ENCODE data around the gene B3GLCT.

DNA sequence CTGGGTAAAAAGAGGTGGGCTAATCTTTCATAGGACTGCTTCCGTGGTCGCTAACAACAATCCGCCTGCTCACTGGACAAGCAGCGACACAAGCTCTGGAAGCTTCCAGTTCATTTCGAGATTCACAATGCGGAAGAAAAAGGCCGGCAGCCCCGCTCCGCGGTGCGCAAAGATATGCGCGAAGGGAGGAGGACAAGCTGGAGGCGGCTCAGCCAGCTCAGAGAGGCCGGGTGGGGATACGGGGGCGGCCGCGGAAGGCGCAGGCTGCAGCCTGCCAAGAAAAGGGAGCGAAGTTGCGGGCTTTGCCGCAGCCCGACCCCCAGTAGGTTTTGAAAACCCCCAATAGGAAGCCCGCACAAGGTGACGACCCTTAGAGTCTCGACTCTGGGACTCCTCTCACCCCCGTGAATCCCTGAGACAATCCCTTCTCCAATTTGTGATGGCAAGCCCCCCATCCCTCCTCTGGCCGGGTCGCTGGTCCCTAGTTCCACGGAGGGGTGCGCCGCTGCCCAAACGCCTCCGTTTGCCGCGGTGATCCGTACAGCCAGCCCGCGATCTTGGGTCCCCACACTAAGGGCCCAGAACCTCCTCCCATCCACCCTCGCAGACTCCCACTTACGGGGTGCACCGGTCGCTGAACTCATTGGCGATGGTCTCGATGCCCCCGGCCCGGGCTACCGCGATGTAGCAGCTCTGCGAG, 38.8 kb upstream of the B3GLCT start:
- TF ChIP-seq, protein P1, sequence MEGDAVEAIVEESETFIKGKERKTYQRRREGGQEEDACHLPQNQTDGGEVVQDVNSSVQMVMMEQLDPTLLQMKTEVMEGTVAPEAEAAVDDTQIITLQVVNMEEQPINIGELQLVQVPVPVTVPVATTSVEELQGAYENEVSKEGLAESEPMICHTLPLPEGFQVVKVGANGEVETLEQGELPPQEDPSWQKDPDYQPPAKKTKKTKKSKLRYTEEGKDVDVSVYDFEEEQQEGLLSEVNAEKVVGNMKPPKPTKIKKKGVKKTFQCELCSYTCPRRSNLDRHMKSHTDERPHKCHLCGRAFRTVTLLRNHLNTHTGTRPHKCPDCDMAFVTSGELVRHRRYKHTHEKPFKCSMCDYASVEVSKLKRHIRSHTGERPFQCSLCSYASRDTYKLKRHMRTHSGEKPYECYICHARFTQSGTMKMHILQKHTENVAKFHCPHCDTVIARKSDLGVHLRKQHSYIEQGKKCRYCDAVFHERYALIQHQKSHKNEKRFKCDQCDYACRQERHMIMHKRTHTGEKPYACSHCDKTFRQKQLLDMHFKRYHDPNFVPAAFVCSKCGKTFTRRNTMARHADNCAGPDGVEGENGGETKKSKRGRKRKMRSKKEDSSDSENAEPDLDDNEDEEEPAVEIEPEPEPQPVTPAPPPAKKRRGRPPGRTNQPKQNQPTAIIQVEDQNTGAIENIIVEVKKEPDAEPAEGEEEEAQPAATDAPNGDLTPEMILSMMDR (IDR thresholded peaks at IDR 0.05) = no peak
- TF ChIP-seq POLR2A (IDR thresholded peaks at IDR 0.05) = no peak

Data from ovary (tissue), 3 donors.